Mammary epithelial cell (primary cell): ENCODE data around the gene SPHK1.

Source experiments
- EZH2 ChIP-seq: IDR thresholded peaks from 2 replicates; pipeline ENCODE4 v1.6.1; 2012; ENCODE audit warnings: low read length, inconsistent platforms, borderline replicate concordance
- TF ChIP-seq, protein P1 (sequence below), 2 donors: IDR thresholded peaks in 1 of 2; conservative IDR thresholded peaks in 1 of 2; 2 replicates each; pipeline ENCODE4 v1.5.1; 2011 to 2012; ENCODE audit warnings: inconsistent platforms in 2 of 2, low read length in 2 of 2, mild to moderate bottlenecking in 2 of 2, control low read depth in 1 of 2, low read depth in 1 of 2; ENCODE audit not compliant: insufficient read depth in 1 of 2; ENCODE audit errors: extremely low read depth in 1 of 2

GRCh38 chr17:76391200-76391715, 6.8 kb downstream of the SPHK1 start:
- TF ChIP-seq, protein P1, sequence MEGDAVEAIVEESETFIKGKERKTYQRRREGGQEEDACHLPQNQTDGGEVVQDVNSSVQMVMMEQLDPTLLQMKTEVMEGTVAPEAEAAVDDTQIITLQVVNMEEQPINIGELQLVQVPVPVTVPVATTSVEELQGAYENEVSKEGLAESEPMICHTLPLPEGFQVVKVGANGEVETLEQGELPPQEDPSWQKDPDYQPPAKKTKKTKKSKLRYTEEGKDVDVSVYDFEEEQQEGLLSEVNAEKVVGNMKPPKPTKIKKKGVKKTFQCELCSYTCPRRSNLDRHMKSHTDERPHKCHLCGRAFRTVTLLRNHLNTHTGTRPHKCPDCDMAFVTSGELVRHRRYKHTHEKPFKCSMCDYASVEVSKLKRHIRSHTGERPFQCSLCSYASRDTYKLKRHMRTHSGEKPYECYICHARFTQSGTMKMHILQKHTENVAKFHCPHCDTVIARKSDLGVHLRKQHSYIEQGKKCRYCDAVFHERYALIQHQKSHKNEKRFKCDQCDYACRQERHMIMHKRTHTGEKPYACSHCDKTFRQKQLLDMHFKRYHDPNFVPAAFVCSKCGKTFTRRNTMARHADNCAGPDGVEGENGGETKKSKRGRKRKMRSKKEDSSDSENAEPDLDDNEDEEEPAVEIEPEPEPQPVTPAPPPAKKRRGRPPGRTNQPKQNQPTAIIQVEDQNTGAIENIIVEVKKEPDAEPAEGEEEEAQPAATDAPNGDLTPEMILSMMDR (conservative IDR thresholded peaks at IDR 0.05 in 1 of 2, IDR thresholded peaks at IDR 0.05 in 1 of 2; ENCODE audit: extremely low read depth in 1 of 2, insufficient read depth in 1 of 2, low read depth in 1 of 2, low read length in 2 of 2), result no peak
- TF ChIP-seq EZH2, result no peak
